Activated T-helper 17 cell treated with anti-CD3 and anti-CD28 coated beads, Interleukin-2, amount 50 U/mL, for 72 hours (primary cell): Measurements from ENCODE around the gene ARIH2. TPM values are rescaled to one million over a fixed set of nuclear protein-coding genes. Genes with fewer than 3 reads are reported as not detected.
"Not testable (repeated sequence)": the region's sequence is repeated elsewhere in the genome, so short reads cannot be mapped to it uniquely, and the experiment has no call there.

ENCODE experiments used
- ATAC-seq: fragments of 150-1000 bp; cut with Tn5 transposase; replicated peaks from 2 replicates; pipeline ENCODE4 v1.10.0; 2021; ENCODE audit warnings: mild to moderate bottlenecking, moderate library complexity
- H3K27ac Mint-ChIP-seq: one replicate; pipeline ENCODE4 v1.8.0; 2022; ENCODE audit warnings: mixed read lengths
- H3K27me3 Mint-ChIP-seq: one replicate; pipeline ENCODE4 v1.8.0; 2022; ENCODE audit warnings: mixed read lengths
- H3K36me3 Mint-ChIP-seq: one replicate; pipeline ENCODE4 v1.8.0; 2022; ENCODE audit warnings: low read depth, mild to moderate bottlenecking, mixed read lengths
- H3K4me1 Mint-ChIP-seq: one replicate; pipeline ENCODE4 v1.8.0; 2022; ENCODE audit warnings: mixed read lengths
- H3K4me3 Mint-ChIP-seq: one replicate; pipeline ENCODE4 v1.8.0; 2022; ENCODE audit warnings: mild to moderate bottlenecking, mixed read lengths
- H3K9me3 Mint-ChIP-seq: one replicate; pipeline ENCODE4 v1.8.0; 2022; ENCODE audit warnings: mixed read lengths
- total RNA-seq, 2 donors: library from RNA; stranded (reverse); gene quantifications; one replicate each; pipeline ENCODE4 v1.2.3, GENCODE V29; 2022

ARIH2 gene
- total RNA-seq, 2 donors from 2014 or later: 107 to 158 TPM

DNA sequence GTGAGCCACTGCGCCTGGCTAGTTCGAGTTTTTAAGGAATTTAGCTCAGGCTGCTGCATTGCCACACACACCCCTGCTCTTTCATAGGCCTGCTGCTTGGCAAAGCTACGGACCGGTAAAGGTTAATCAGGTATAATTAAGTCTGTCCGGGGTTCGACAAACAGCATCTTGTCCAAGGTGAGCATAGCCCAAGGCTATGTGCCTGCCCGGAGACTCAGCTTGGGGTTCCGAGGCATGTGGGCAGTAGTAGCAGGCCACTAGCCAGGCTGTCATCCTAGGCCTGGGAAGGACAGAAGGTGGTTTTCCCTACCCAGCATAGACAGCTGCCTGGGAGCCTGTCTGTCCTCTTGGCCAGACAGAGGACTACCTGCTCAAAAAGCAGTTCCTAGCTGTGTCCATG lies 78.0 kb downstream of the ARIH2 start:
- Mint-ChIP-seq H3K36me3 (peaks cover 36% of the 10 kb centered on the region), H3K4me1 (peaks cover 16% of the 10 kb centered on the region), H3K27me3 (no peaks in the 10 kb centered on the region), H3K4me3 (no peak overlapping the region), H3K27ac (no peak overlapping the region), H3K9me3 (no peaks in the 10 kb centered on the region)
- no peak for ATAC-seq

DNA sequence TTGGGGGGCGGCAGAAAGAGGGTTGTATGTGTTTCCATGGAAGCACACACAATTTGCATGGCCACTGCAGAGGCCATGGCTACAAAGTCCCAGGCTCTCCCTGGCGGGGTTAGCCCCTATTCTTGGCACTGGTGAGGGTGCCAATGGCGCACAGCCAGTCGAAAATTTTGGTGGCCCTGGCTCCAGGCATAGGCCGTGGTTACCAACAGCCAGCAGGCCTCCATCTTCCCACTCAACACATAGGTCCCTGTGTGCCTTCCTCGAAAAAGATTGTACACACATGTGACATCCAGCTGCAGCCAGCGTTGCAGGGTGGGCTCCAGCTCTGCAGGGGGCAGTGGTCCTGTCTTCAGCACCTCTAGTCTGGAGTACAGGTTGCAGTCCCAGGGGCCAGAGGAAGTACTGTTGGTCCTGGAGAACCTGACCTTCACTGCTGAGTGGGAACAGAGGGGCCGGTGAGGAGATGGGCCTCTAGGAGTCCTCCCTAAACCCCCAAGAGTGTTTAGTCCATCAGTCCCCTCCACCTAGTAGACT lies 78.5 kb downstream of the ARIH2 start:
- H3K27ac Mint-ChIP-seq: peak overlapping the region; percentile 41
- peaks cover 30% of the 10 kb centered on the region for H3K36me3 Mint-ChIP-seq
- peaks cover 12% of the 10 kb centered on the region for H3K4me1 Mint-ChIP-seq
- no peak for ATAC-seq
- H3K4me3 Mint-ChIP-seq: no peak overlapping the region
- H3K27me3 Mint-ChIP-seq: no peaks in the 10 kb centered on the region
- H3K9me3 Mint-ChIP-seq: no peaks in the 10 kb centered on the region

GRCh38 chr3:48997714-48998637 lies 79.3 kb downstream of the ARIH2 start:
- Mint-ChIP-seq H3K9me3 (no peaks in the 10 kb centered on the region), H3K4me1 (peaks cover 12% of the 10 kb centered on the region), H3K36me3 (peaks cover 27% of the 10 kb centered on the region), H3K27ac (peak overlapping the region; percentile 41), H3K4me3 (no peak overlapping the region), H3K27me3 (no peaks in the 10 kb centered on the region)
- no peak for ATAC-seq

GRCh38 chr3:48999085-48999858 lies 80.6 kb downstream of the ARIH2 start:
- Mint-ChIP-seq H3K9me3 (no peaks in the 10 kb centered on the region), H3K36me3 (peaks cover 15% of the 10 kb centered on the region), H3K27ac (peak overlapping the region; percentile 81), H3K27me3 (no peaks in the 10 kb centered on the region), H3K4me1 (peaks cover 12% of the 10 kb centered on the region), H3K4me3 (no peak overlapping the region)
- no peak for ATAC-seq

GRCh38 chr3:49001155-49001554 lies 82.5 kb downstream of the ARIH2 start:
- Mint-ChIP-seq H3K27me3 (no peaks in the 10 kb centered on the region), H3K4me3 (no peak overlapping the region), H3K27ac (peak overlapping the region; percentile 61), H3K4me1 (peaks cover 5% of the 10 kb centered on the region), H3K36me3 (no peaks in the 10 kb centered on the region), H3K9me3 (no peaks in the 10 kb centered on the region)
- no peak for ATAC-seq

- H3K9me3 Mint-ChIP-seq: no peaks in the 10 kb centered on the region
- no peak for ATAC-seq
- no peak overlapping the region for H3K27ac Mint-ChIP-seq
- no peak overlapping the region for H3K4me3 Mint-ChIP-seq
- peaks cover 18% of the 10 kb centered on the region for H3K4me1 Mint-ChIP-seq
- H3K27me3 Mint-ChIP-seq: no peaks in the 10 kb centered on the region
- H3K36me3 Mint-ChIP-seq: peaks cover 27% of the 10 kb centered on the region
Observed at GRCh38 chr3:49004352-49005302, 86.0 kb downstream of the ARIH2 start.

DNA sequence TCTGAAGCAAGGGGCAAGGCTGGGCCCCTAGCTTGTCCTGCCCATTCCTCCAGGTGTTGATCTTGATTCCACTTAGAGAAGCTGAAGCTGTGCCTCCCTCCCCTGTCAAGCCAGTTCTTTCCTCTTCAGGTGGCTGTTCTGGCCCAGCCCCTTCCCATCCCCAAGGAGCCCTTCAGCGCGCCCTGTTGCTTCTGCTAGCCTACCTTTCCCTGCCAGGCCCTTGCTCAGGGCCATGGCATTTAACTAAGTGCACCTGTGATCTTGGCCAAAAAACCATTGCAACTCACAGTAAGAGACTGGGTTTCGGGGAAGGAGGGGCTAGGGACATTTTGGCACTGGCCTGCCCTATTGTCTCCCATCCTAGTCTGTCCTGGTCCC lies 86.7 kb downstream of the ARIH2 start:
- no peak for ATAC-seq
- no peaks in the 10 kb centered on the region for H3K27me3 Mint-ChIP-seq
- H3K36me3 Mint-ChIP-seq: peaks cover 33% of the 10 kb centered on the region
- H3K4me1 Mint-ChIP-seq: peaks cover 15% of the 10 kb centered on the region
- no peak overlapping the region for H3K4me3 Mint-ChIP-seq
- no peaks in the 10 kb centered on the region for H3K9me3 Mint-ChIP-seq
- H3K27ac Mint-ChIP-seq: no peak overlapping the region

- peak overlapping the region; percentile 94 for H3K4me3 Mint-ChIP-seq
- no peak for ATAC-seq
- H3K27me3 Mint-ChIP-seq: no peaks in the 10 kb centered on the region
- no peaks in the 10 kb centered on the region for H3K9me3 Mint-ChIP-seq
- H3K36me3 Mint-ChIP-seq: peaks cover 40% of the 10 kb centered on the region
- peaks cover 15% of the 10 kb centered on the region for H3K4me1 Mint-ChIP-seq
- no peak overlapping the region for H3K27ac Mint-ChIP-seq
Observed at GRCh38 chr3:49005998-49006397, 87.4 kb downstream of the ARIH2 start.

GRCh38 chr3:49006408-49007067 lies 87.9 kb downstream of the ARIH2 start:
- Mint-ChIP-seq H3K27ac (peak overlapping the region; percentile 97), H3K36me3 (peaks cover 46% of the 10 kb centered on the region), H3K4me1 (peaks cover 15% of the 10 kb centered on the region), H3K4me3 (peak overlapping the region; percentile 94), H3K27me3 (no peaks in the 10 kb centered on the region), H3K9me3 (no peaks in the 10 kb centered on the region)
- ATAC-seq: no peak

DNA sequence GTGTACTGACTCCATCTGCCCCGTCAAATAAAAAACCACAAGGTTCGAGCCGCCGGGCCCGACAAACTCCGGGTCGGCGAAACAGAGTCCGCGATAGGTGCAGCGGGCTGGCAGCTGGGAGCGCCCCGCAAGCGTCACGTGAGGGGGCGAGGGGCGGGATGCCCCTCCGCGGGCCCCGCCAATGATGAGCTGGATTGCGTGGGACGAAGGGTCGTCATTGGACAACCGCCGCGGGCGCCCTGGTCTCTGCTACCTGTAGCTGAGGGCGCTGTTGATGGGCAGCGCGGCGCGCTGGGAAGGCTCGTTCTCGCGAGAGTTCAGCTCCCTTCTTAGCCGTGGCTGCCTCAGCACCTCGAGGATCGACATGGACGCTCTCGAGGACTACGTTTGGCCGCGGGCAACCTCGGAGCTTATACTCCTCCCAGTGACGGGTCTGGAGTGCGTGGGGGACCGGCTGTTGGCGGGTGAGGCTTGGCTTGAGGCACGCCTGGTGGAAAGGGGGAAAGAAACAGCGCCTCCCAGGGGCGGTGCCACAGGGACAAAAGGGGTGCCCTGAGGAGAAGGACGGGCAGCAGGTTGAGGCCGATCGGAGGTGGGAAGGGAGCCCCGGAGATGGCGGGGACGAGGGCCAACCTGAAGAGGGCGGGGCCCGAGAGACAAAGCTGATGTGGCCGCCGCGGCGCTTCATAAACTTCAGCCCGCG lies 88.6 kb downstream of the ARIH2 start, which contains the start of gene WDR6:
Gene WDR6 (plus strand): TSS at position 324 of the 703 bp plus-strand sequence. CDS start 41 bp downstream, at position 365.
- ATAC-seq: peak; percentile 91
- H3K36me3 Mint-ChIP-seq: peaks cover 53% of the 10 kb centered on the region
- H3K27ac Mint-ChIP-seq: peak within 1 kb of the TSS; percentile 97
- H3K4me3 Mint-ChIP-seq: peak within 1 kb of the TSS; percentile 94
- peaks cover 15% of the 10 kb centered on the region for H3K4me1 Mint-ChIP-seq
- H3K9me3 Mint-ChIP-seq: no peaks in the 10 kb centered on the region
- H3K27me3 Mint-ChIP-seq: no peaks in the 10 kb centered on the region

- H3K4me3 Mint-ChIP-seq: peak overlapping the region; percentile 94
- H3K4me1 Mint-ChIP-seq: peaks cover 15% of the 10 kb centered on the region
- peaks cover 56% of the 10 kb centered on the region for H3K36me3 Mint-ChIP-seq
- no peaks in the 10 kb centered on the region for H3K9me3 Mint-ChIP-seq
- ATAC-seq: peak; percentile 68
- no peaks in the 10 kb centered on the region for H3K27me3 Mint-ChIP-seq
- H3K27ac Mint-ChIP-seq: peak overlapping the region; percentile 97
Observed at GRCh38 chr3:49007771-49008528, 89.3 kb downstream of the ARIH2 start.

DNA sequence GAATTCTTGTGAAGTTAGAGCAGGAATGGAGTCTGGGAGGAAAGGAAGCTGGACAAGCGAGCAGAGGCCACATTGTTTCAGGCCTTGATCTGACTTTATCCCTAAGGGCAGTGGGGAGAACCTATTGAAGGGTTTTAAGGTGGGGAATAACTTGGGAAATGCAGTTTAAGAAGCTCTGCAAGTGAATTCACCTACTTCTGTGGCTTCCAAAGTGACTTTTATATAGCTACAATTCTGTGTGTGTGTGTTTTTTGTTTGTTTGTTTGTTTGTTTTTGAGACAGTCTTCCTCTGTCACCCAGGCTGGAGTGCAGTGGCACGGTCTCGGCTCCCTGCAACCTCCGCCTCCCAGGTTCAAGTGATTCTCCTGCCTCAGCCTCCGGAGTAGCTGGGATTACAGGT lies 90.0 kb downstream of the ARIH2 start:
- H3K27ac Mint-ChIP-seq: peak overlapping the region; percentile 97
- H3K27me3 Mint-ChIP-seq, H3K9me3 Mint-ChIP-seq, ATAC-seq: not testable (repeated sequence)
- H3K4me3 Mint-ChIP-seq: peak overlapping the region; percentile 94
- peaks cover 60% of the 10 kb centered on the region for H3K36me3 Mint-ChIP-seq
- peaks cover 15% of the 10 kb centered on the region for H3K4me1 Mint-ChIP-seq
